GM21360 (cell line): Measurements from ENCODE around the gene LAPTM4A.
"Not testable (repeated sequence)": the region's sequence is repeated elsewhere in the genome, so short reads cannot be mapped to it uniquely, and the experiment has no call there.

ENCODE experiments used
- ATAC-seq: cut with Tn5 transposase; IDR thresholded peaks from one replicate; pipeline ENCODE4 v1.9.1; 2021; ENCODE audit warnings: mild to moderate bottlenecking, moderate library complexity; ENCODE audit not compliant: unreplicated experiment

Gene LAPTM4A

GRCh38 chr2:20051532-20052228 is at the start of gene LAPTM4A:
Gene LAPTM4A (minus strand): TSS chr2:20051628. CDS start chr2:20051520, 108 bp downstream.
- peak; percentile 95 for ATAC-seq

GRCh38 chr2:20100711-20101110 is 49.3 kb upstream of the LAPTM4A start:
- ATAC-seq, result no peak

GRCh38 chr2:20099780-20100179 is 48.4 kb upstream of the LAPTM4A start:
- ATAC-seq, result no peak

GRCh38 chr2:20097889-20098714 is 46.7 kb upstream of the LAPTM4A start:
- peak; percentile 94 for ATAC-seq

GRCh38 chr2:20095469-20095868 is 44.0 kb upstream of the LAPTM4A start:
- no peak for ATAC-seq

- ATAC-seq, result no peak
Observed at GRCh38 chr2:20094955-20095354, 43.5 kb upstream of the LAPTM4A start.

GRCh38 chr2:20094142-20094755 is 42.8 kb upstream of the LAPTM4A start:
- ATAC-seq, result no peak

GRCh38 chr2:20093263-20094141 is 42.1 kb upstream of the LAPTM4A start:
- no peak for ATAC-seq

- ATAC-seq, result no peak
Observed at GRCh38 chr2:20092901-20093235, 41.4 kb upstream of the LAPTM4A start.

GRCh38 chr2:20092226-20092900 is 40.9 kb upstream of the LAPTM4A start:
- ATAC-seq, result no peak

- ATAC-seq, result no peak
Observed at GRCh38 chr2:20091305-20091991, 40.0 kb upstream of the LAPTM4A start.

- ATAC-seq, result no peak
Observed at GRCh38 chr2:20089715-20090464, 38.5 kb upstream of the LAPTM4A start.

GRCh38 chr2:20085909-20086308 is 34.5 kb upstream of the LAPTM4A start:
- not testable (repeated sequence) for ATAC-seq

GRCh38 chr2:20082812-20083211 is 31.4 kb upstream of the LAPTM4A start:
- not testable (repeated sequence) for ATAC-seq

- ATAC-seq, result no peak
Observed at GRCh38 chr2:20081841-20082240, 30.4 kb upstream of the LAPTM4A start.

- ATAC-seq, result no peak
Observed at GRCh38 chr2:20080839-20081415, 29.5 kb upstream of the LAPTM4A start.

GRCh38 chr2:20080428-20080827 is 29.0 kb upstream of the LAPTM4A start:
- no peak for ATAC-seq

GRCh38 chr2:20079546-20080115 is 28.2 kb upstream of the LAPTM4A start:
- no peak for ATAC-seq
